Urothelium cell line (cell line): ENCODE results near the gene INPP5D.
"Not testable (repeated sequence)": the region's sequence is repeated elsewhere in the genome, so short reads cannot be mapped to it uniquely, and the experiment has no call there.

Source experiments
- DNase-seq: peaks from one replicate; pipeline ENCODE4 v3.0.0; 2011; ENCODE audit warnings: low spot score, mixed read lengths
- FAIRE-seq: peaks from 2 replicates; lab custom pipeline; 2011; peaks lifted over from hg19 to GRCh38; lab: Jason Lieb, UNC

The INPP5D gene

GRCh38 chr2:233199870-233200269 is 139.7 kb downstream of the INPP5D start:
- FAIRE-seq (no peak), DNase-seq (no peak)

- not testable (repeated sequence) for DNase-seq, FAIRE-seq
Observed at GRCh38 chr2:233200790-233201189, 140.6 kb downstream of the INPP5D start.

- FAIRE-seq (no peak), DNase-seq (no peak)
Observed at GRCh38 chr2:233201258-233202013, 141.3 kb downstream of the INPP5D start.

- no peak for DNase-seq
Observed at GRCh38 chr2:233202531-233202944, 142.4 kb downstream of the INPP5D start.

GRCh38 chr2:233203060-233203459 is 142.9 kb downstream of the INPP5D start:
- no peak for FAIRE-seq

More at GRCh38 chr2:233202531-233202944, 142.4 kb downstream of the INPP5D start:
- FAIRE-seq, result no peak

GRCh38 chr2:233204286-233204936 is 144.3 kb downstream of the INPP5D start:
- FAIRE-seq (no peak), DNase-seq (no peak)

More at GRCh38 chr2:233203060-233203459, 142.9 kb downstream of the INPP5D start:
- no peak for DNase-seq

- peak; percentile 36 for DNase-seq
- no peak for FAIRE-seq
Observed at GRCh38 chr2:233208382-233209116, 148.4 kb downstream of the INPP5D start.

- DNase-seq, result no peak
- FAIRE-seq, result no peak
Observed at GRCh38 chr2:233209117-233209532, 149.0 kb downstream of the INPP5D start.

- DNase-seq, result peak; percentile 86
- FAIRE-seq, result no peak
Observed at GRCh38 chr2:233209533-233210171, 149.5 kb downstream of the INPP5D start.

- DNase-seq, result no peak
- no peak for FAIRE-seq
Observed at GRCh38 chr2:233210281-233210680, 150.1 kb downstream of the INPP5D start.

- FAIRE-seq (no peak), DNase-seq (peak; percentile 87)
Observed at GRCh38 chr2:233210843-233211547, 150.9 kb downstream of the INPP5D start.

- no peak for FAIRE-seq
- DNase-seq, result no peak
Observed at GRCh38 chr2:233211548-233211895, 151.4 kb downstream of the INPP5D start.

- DNase-seq, result no peak
- FAIRE-seq, result no peak
Observed at GRCh38 chr2:233213011-233213410, 152.9 kb downstream of the INPP5D start.

GRCh38 chr2:233213975-233214374 is 153.8 kb downstream of the INPP5D start:
- FAIRE-seq (no peak), DNase-seq (no peak)

- DNase-seq (no peak), FAIRE-seq (no peak)
Observed at GRCh38 chr2:233217892-233218377, 157.8 kb downstream of the INPP5D start.

GRCh38 chr2:233218836-233219235 is 158.7 kb downstream of the INPP5D start:
- no peak for FAIRE-seq
- DNase-seq, result no peak

GRCh38 chr2:233219848-233220247 is 159.7 kb downstream of the INPP5D start:
- FAIRE-seq, result no peak
- no peak for DNase-seq

- no peak for DNase-seq
- FAIRE-seq, result no peak
Observed at GRCh38 chr2:233221378-233222063, 161.4 kb downstream of the INPP5D start.

GRCh38 chr2:233223059-233223894 is 163.1 kb downstream of the INPP5D start:
- FAIRE-seq (no peak), DNase-seq (no peak)
